Neuronal stem cell (in vitro differentiated cells): ENCODE measurements around the gene PLA2G4B.
A peak's percentile ranks its signal among the peaks of the same experiment; 100 is the strongest.

ENCODE experiments used
- DNase-seq: peaks from one replicate; pipeline ENCODE4 v3.0.0-alpha.2; 2013; ENCODE audit warnings: low spot score
- H2AFZ ChIP-seq: one replicate; pipeline ENCODE4 v1.6.1; 2013; ENCODE audit warnings: mild to moderate bottlenecking, low read length, inconsistent platforms
- H2AK5ac ChIP-seq: 2 replicates; pipeline ENCODE4 v1.6.1; 2013; ENCODE audit warnings: low read depth, mild to moderate bottlenecking, inconsistent platforms, low read length, moderate library complexity, mixed read lengths
- H2BK120ac ChIP-seq: 2 replicates; pipeline ENCODE4 v1.6.1; 2013; ENCODE audit warnings: low read depth, mild to moderate bottlenecking, inconsistent platforms, low read length, moderate library complexity, mixed read lengths
- H2BK12ac ChIP-seq: one replicate; pipeline ENCODE4 v1.6.1; 2013; ENCODE audit warnings: low read length, inconsistent platforms
- H2BK15ac ChIP-seq: 2 replicates; pipeline ENCODE4 v1.6.1; 2013; ENCODE audit warnings: mild to moderate bottlenecking, low read length, inconsistent platforms, mixed read lengths
- H2BK5ac ChIP-seq: one replicate; pipeline ENCODE4 v1.6.1; 2013; ENCODE audit warnings: inconsistent platforms, mild to moderate bottlenecking, low read length, moderate library complexity
- H3K14ac ChIP-seq: one replicate; pipeline ENCODE4 v1.6.1; 2013; ENCODE audit warnings: low read length, inconsistent platforms
- H3K18ac ChIP-seq: 2 replicates; pipeline ENCODE4 v1.6.1; 2013; ENCODE audit warnings: low read length, inconsistent platforms
- H3K23ac ChIP-seq: 2 replicates; pipeline ENCODE4 v1.6.1; 2013; ENCODE audit warnings: low read depth, mild to moderate bottlenecking, mixed read lengths, low read length, inconsistent platforms; ENCODE audit not compliant: poor library complexity
- H3K27ac ChIP-seq: replicated peaks from 3 replicates; pipeline ENCODE4 v1.5.1; 2013; ENCODE audit warnings: low read length, inconsistent platforms
- H3K27me3 ChIP-seq, 3 experiments: 2 replicates each; pipeline ENCODE4 v1.6.1; 2013; ENCODE audit warnings: low read length in 3 of 3, mild to moderate bottlenecking in 2 of 3, inconsistent platforms in 1 of 3, low read depth in 1 of 3, mixed read lengths in 1 of 3, moderate library complexity in 1 of 3; ENCODE audit not compliant: control insufficient read depth in 3 of 3, insufficient read depth in 3 of 3
- H3K36me3 ChIP-seq, 2 donors: replicated peaks in 1 of 2; 2 replicates each; pipeline ENCODE4 v1.6.1; 2013; ENCODE audit warnings: low read length in 2 of 2; ENCODE audit not compliant: control insufficient read depth in 2 of 2, insufficient read depth in 2 of 2
- H3K4ac ChIP-seq: 2 replicates; pipeline ENCODE4 v1.6.1; 2013; ENCODE audit warnings: inconsistent platforms, mild to moderate bottlenecking, low read length, moderate library complexity
- H3K4me1 ChIP-seq, 2 donors: 1 replicate in 1 of 2; 2 replicates in 1 of 2; pipeline ENCODE4 v1.6.1; 2013; ENCODE audit warnings: low read length in 2 of 2, low read depth in 1 of 2; ENCODE audit not compliant: control insufficient read depth in 2 of 2, insufficient read depth in 1 of 2
- H3K4me2 ChIP-seq: one replicate; pipeline ENCODE4 v1.6.1; 2013; ENCODE audit warnings: mild to moderate bottlenecking, low read length, inconsistent platforms; ENCODE audit not compliant: insufficient read depth, poor library complexity, severe bottlenecking
- H3K4me3 ChIP-seq, 2 donors: 2 replicates each; pipeline ENCODE4 v1.5.1; 2013; ENCODE audit warnings: low read length in 2 of 2, mild to moderate bottlenecking in 2 of 2, inconsistent platforms in 1 of 2, moderate library complexity in 1 of 2
- H3K79me1 ChIP-seq: one replicate; pipeline ENCODE4 v1.6.1; 2013; ENCODE audit warnings: low read depth, mild to moderate bottlenecking, inconsistent platforms, low read length, moderate library complexity
- H3K9ac ChIP-seq: one replicate; pipeline ENCODE4 v1.6.1; 2013; ENCODE audit warnings: mild to moderate bottlenecking, low read depth, low read length, inconsistent platforms; ENCODE audit not compliant: poor library complexity
- H3K9me3 ChIP-seq, 2 donors: replicated peaks in 1 of 2; 2 replicates each; pipeline versions ENCODE3 to v1.6.1; 2013; ENCODE audit warnings: low read length in 2 of 2, mild to moderate bottlenecking in 2 of 2, inconsistent platforms in 1 of 2, low read depth in 1 of 2, mixed read lengths in 1 of 2, moderate library complexity in 1 of 2; ENCODE audit not compliant: control insufficient read depth in 2 of 2, insufficient read depth in 1 of 2
- H4K8ac ChIP-seq: one replicate; pipeline ENCODE4 v1.6.1; 2013; ENCODE audit warnings: low read depth, mild to moderate bottlenecking, inconsistent platforms, low read length, moderate library complexity
- H4K91ac ChIP-seq: one replicate; pipeline ENCODE4 v1.6.1; 2013; ENCODE audit warnings: low read length, low read depth, mild to moderate bottlenecking, inconsistent platforms; ENCODE audit not compliant: poor library complexity
- WGBS, 2 donors: extraction: QIAGEN DNeasy Blood & Tissue Kit; methylation state at CpG; one replicate each; pipeline ENCODE4 v1.1.7; 2013; ENCODE audit warnings: missing lambda C conversion rate in 2 of 2, mixed read lengths in 1 of 2; ENCODE audit not compliant: insufficient read length in 2 of 2, insufficient replicate concordance in 1 of 2; ENCODE audit errors: extremely low coverage in 2 of 2; 5-methylcytosine and 5-hydroxymethylcytosine counted together

Gene PLA2G4B

GRCh38 chr15:41834096-41834495, 4.6 kb upstream of the PLA2G4B start:
- Histone ChIP-seq H3K4me3 (no peak overlapping the region), H3K4ac (no peak overlapping the region), H2AFZ (no peak overlapping the region), H3K79me1 (peaks cover 7% of the 10 kb centered on the region), H3K9me3 (no peaks in the 10 kb centered on the region), H3K36me3 (peaks cover 14 to 49% of the 10 kb centered on the region in 2 donors), H3K9ac (no peak overlapping the region), H2BK120ac (no peak overlapping the region), H2BK12ac (no peak overlapping the region), H4K91ac (no peak overlapping the region), H3K23ac (no peak overlapping the region), H3K27me3 (no peaks in the 10 kb centered on the region), H3K27ac (no peak overlapping the region), H3K4me2 (no peak overlapping the region), H4K8ac (no peak overlapping the region), H2BK5ac (no peak overlapping the region), H2BK15ac (no peak overlapping the region), H3K14ac (no peak overlapping the region), H2AK5ac (no peak overlapping the region), H3K4me1 (peaks cover under 1 to 3% of the 10 kb centered on the region in 2 donors), H3K18ac (no peak overlapping the region)
- no peak for DNase-seq
- whole genome bisulfite sequencing, 2 donors, result no CpG with 5 or more reads among the region's 3 CpGs

DNA sequence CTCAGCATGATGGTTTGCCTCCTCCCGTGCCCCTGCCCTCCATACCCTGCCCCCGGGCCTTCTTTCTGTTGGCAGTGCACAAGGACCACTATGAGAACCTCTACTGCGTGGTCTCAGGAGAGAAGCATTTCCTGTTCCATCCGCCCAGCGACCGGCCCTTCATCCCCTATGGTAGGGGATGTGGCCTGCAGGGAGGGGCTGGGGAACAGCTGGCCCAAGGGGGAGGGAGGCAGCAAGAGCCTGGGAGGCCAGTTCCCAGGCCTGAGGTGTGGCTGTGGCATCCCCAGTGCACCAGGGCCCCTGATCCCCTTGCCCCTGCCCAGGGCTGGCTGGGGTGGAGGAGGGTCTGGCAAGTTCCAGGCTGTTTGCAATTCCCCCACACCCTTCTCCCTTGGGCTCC, 2.6 kb upstream of the PLA2G4B start:
- Histone ChIP-seq H2BK120ac (peak overlapping the region; percentile 61), H3K23ac (no peak overlapping the region), H3K4me2 (no peak overlapping the region), H3K9ac (peak overlapping the region; percentile 60), H2BK12ac (no peak overlapping the region), H3K14ac (no peak overlapping the region), H4K91ac (no peak overlapping the region), H3K79me1 (peaks cover 9% of the 10 kb centered on the region), H2BK15ac (no peak overlapping the region), H2AFZ (no peak overlapping the region), H3K36me3 (peaks cover 17 to 33% of the 10 kb centered on the region in 2 donors), H2BK5ac (no peak overlapping the region), H3K27me3 (no peaks in the 10 kb centered on the region), H2AK5ac (no peak overlapping the region), H3K4me1 (no peaks in the 10 kb centered on the region), H3K18ac (no peak overlapping the region), H3K4ac (no peak overlapping the region), H3K27ac (no peak overlapping the region), H3K9me3 (no peaks in the 10 kb centered on the region), H3K4me3 (no peak overlapping the region), H4K8ac (no peak overlapping the region)
- DNase-seq, result no peak
- WGBS, 2 donors, result no CpG with 5 or more reads among the region's 6 CpGs

- H2BK120ac ChIP-seq, result no peak overlapping the region
- no peaks in the 10 kb centered on the region for H3K4me1 ChIP-seq
- no peak overlapping the region for H3K9ac ChIP-seq
- no peak overlapping the region for H4K8ac ChIP-seq
- no peak overlapping the region for H2BK12ac ChIP-seq
- no peak overlapping the region for H4K91ac ChIP-seq
- no peak overlapping the region for H3K14ac ChIP-seq
- no peak overlapping the region for H3K23ac ChIP-seq
- DNase-seq, result no peak
- no peaks in the 10 kb centered on the region for H3K9me3 ChIP-seq
- no peak overlapping the region for H3K4ac ChIP-seq
- H2AFZ ChIP-seq, result no peak overlapping the region
- H2BK15ac ChIP-seq, result no peak overlapping the region
- H3K79me1 ChIP-seq, result peaks cover 9% of the 10 kb centered on the region
- no CpG with 5 or more reads among the region's 23 CpGs for WGBS, 2 donors
- H3K27me3 ChIP-seq, result no peaks in the 10 kb centered on the region
- peaks cover 14 to 26% of the 10 kb centered on the region in 2 donors for H3K36me3 ChIP-seq
- no peak overlapping the region for H2AK5ac ChIP-seq
- peak overlapping the region in 1 of 2 donors; percentile 26 for H3K4me3 ChIP-seq
- no peak overlapping the region for H2BK5ac ChIP-seq
- no peak overlapping the region for H3K4me2 ChIP-seq
- no peak overlapping the region for H3K18ac ChIP-seq
- no peak overlapping the region for H3K27ac ChIP-seq
Measured at GRCh38 chr15:41836713-41837454, 1.8 kb upstream of the PLA2G4B start.

- Histone ChIP-seq H3K27me3 (no peaks in the 10 kb centered on the region), H3K18ac (peak overlapping the region; percentile 83), H3K23ac (peak overlapping the region; percentile 75), H3K4me3 (peak overlapping the region in 1 of 2 donors; percentile 29), H2BK5ac (peak overlapping the region; percentile 42), H3K9ac (peak overlapping the region; percentile 84), H3K4me1 (no peaks in the 10 kb centered on the region), H3K4ac (no peak overlapping the region), H2BK15ac (no peak overlapping the region), H2BK12ac (no peak overlapping the region), H3K14ac (peak overlapping the region; percentile 71), H3K4me2 (no peak overlapping the region), H3K9me3 (no peaks in the 10 kb centered on the region), H3K36me3 (peaks cover 12 to 28% of the 10 kb centered on the region in 2 donors), H2BK120ac (no peak overlapping the region), H4K91ac (no peak overlapping the region), H2AFZ (no peak overlapping the region), H3K79me1 (peaks cover 7% of the 10 kb centered on the region), H3K27ac (no peak overlapping the region), H2AK5ac (no peak overlapping the region), H4K8ac (no peak overlapping the region)
- no CpG with 5 or more reads among the region's 16 CpGs for WGBS, 2 donors
- no peak for DNase-seq
Measured at GRCh38 chr15:41839781-41840491, 1.3 kb downstream of the PLA2G4B start.
